GM12878 (cell line): ENCODE data around the gene TPI1. TPM values are rescaled to one million over a fixed set of nuclear protein-coding genes. Genes with fewer than 3 reads are reported as not detected.

Experiments
- ATAC-seq: fragments of 200-7000 bp; cut with Tn5 transposase; 3 replicates; pipeline ENCODE4 v1.9.1; 2020; ENCODE audit warnings: mild to moderate bottlenecking, moderate library complexity
- BruUV-seq: library from RNA; stranded (reverse); fragments of 400-500 nt; replicated peaks from 2 replicates; lab custom pipeline; 2021; lab: Mats Ljungman, UMichigan
- CTCF ChIA-PET: fragments of 300-600 bp; sonication (Branson Sonifier 250); formaldehyde crosslinking; extraction: SDS; loops from one replicate; lab custom pipeline; 2021; ENCODE audit warnings: inconsistent platforms; lab: Yijun Ruan, JAX
- POLR2A ChIA-PET: fragments of 350-600 bp; formaldehyde crosslinking; extraction: SDS; loops from one replicate; lab custom pipeline; 2021; ENCODE audit warnings: inconsistent platforms; lab: Charles Lee
- RAD21 ChIA-PET: fragments of 300-600 bp; sonication (Branson Sonifier 250); formaldehyde crosslinking; loops from one replicate; lab custom pipeline; 2023; ENCODE audit warnings: antibody characterized with exemption; ENCODE audit not compliant: unreplicated experiment; lab: Charles Lee
- SMC1A ChIA-PET: fragments of 300-600 bp; sonication (Branson Sonifier 250); formaldehyde crosslinking; loops from one replicate; lab custom pipeline; 2023; ENCODE audit not compliant: unreplicated experiment, uncharacterized antibody; lab: Charles Lee
- DNase-seq: peaks from one replicate; pipeline ENCODE4 v3.0.0-alpha.2; 2011; ENCODE audit warnings: low read depth, low spot score
- FAIRE-seq: peaks from 3 replicates; lab custom pipeline; 2011; peaks lifted over from hg19 to GRCh38; lab: Jason Lieb, UNC
- H2AFZ ChIP-seq: 2 replicates; pipeline ENCODE4 v1.6.0; 2011; ENCODE audit warnings: low read depth, low read length, control low read depth; ENCODE audit not compliant: control insufficient read depth
- H3K27ac ChIP-seq: 2 replicates; pipeline ENCODE4 v1.5.1; 2011; ENCODE audit warnings: control low read depth; ENCODE audit not compliant: control insufficient read depth, insufficient read depth
- H3K27me3 ChIP-seq, 2 experiments: replicated peaks in 1 of 2; 2 replicates each; pipeline versions ENCODE4 v1.6.0 to v1.6.1; 2011; ENCODE audit warnings: low read length in 1 of 2; ENCODE audit not compliant: control insufficient read depth in 2 of 2, insufficient read depth in 2 of 2
- H3K36me3 ChIP-seq, 2 experiments: 2 replicates each; pipeline ENCODE4 v1.5.1; 2011; ENCODE audit warnings: low read length in 1 of 2; ENCODE audit not compliant: control insufficient read depth in 2 of 2, insufficient read depth in 2 of 2
- H3K4me1 ChIP-seq: 2 replicates; pipeline ENCODE4 v1.6.1; 2011; ENCODE audit warnings: mild to moderate bottlenecking, low read length, moderate library complexity, mixed read lengths; ENCODE audit not compliant: control insufficient read depth, insufficient read depth
- H3K4me2 ChIP-seq: 2 replicates; pipeline ENCODE4 v1.6.0; 2011; ENCODE audit warnings: control low read depth; ENCODE audit not compliant: control insufficient read depth, insufficient read depth
- H3K4me3 ChIP-seq: fragments of 200-600 bp; sonication (generic); 2 replicates; pipeline ENCODE4 v1.5.1; 2016
- H3K79me2 ChIP-seq: 2 replicates; pipeline ENCODE4 v1.6.0; 2011; ENCODE audit warnings: low read length; ENCODE audit not compliant: control insufficient read depth, insufficient read depth
- H3K9ac ChIP-seq: 2 replicates; pipeline ENCODE4 v1.8.0; 2011; ENCODE audit warnings: low read length, control low read depth, mixed read lengths; ENCODE audit not compliant: control insufficient read depth, insufficient read depth
- H3K9me3 ChIP-seq: replicated peaks from 3 replicates; pipeline ENCODE4 v1.5.1; 2011; ENCODE audit warnings: mild to moderate bottlenecking, low read length; ENCODE audit not compliant: control insufficient read depth, insufficient read depth
- H4K20me1 ChIP-seq: 2 replicates; pipeline ENCODE4 v1.6.0; 2011; ENCODE audit not compliant: control insufficient read depth, insufficient read depth
- BACH1 ChIP-seq: fragments of 450-650 bp; IDR thresholded peaks from 2 replicates; pipeline ENCODE4 v1.6.1; 2017; ENCODE audit warnings: mild to moderate bottlenecking, borderline replicate concordance
- CEBPB ChIP-seq, 2 experiments: fragments of 150-350 bp in 1 of 2; IDR thresholded peaks; 2 replicates each; pipeline ENCODE4 v1.6.1; 2012 to 2014; ENCODE audit warnings: low read depth in 2 of 2, low read length in 2 of 2, borderline replicate concordance in 1 of 2, inconsistent platforms in 1 of 2
- CHD1 ChIP-seq: IDR thresholded peaks from 2 replicates; pipeline ENCODE4 v1.6.1; 2012; ENCODE audit warnings: low read depth, low read length, improper control_type of control experiment
- CHD2 ChIP-seq: IDR thresholded peaks from 2 replicates; pipeline ENCODE4 v1.6.1; 2011; ENCODE audit warnings: low read depth, low read length, improper control_type of control experiment, borderline replicate concordance
- EP300 ChIP-seq, 2 experiments: fragments of 150-350 bp in 1 of 2; IDR thresholded peaks; 2 replicates each; pipeline ENCODE4 v1.6.1; 2011 to 2012; ENCODE audit warnings: low read depth in 2 of 2, low read length in 2 of 2, borderline replicate concordance in 1 of 2, improper control_type of control experiment in 1 of 2, inconsistent platforms in 1 of 2; ENCODE audit not compliant: control insufficient read depth in 1 of 2
- ESRRA ChIP-seq: IDR thresholded peaks from 2 replicates; pipeline ENCODE4 v1.6.1; 2012; ENCODE audit warnings: mild to moderate bottlenecking, low read length, improper control_type of control experiment
- ETV6 ChIP-seq, 2 experiments: fragments of 450-650 bp in 1 of 2; IDR thresholded peaks in 1 of 2; conservative IDR thresholded peaks in 1 of 2; 2 replicates each; pipeline ENCODE4 v1.6.1; 2014; ENCODE audit warnings: antibody characterized with exemption in 1 of 2, borderline replicate concordance in 1 of 2, low read depth in 1 of 2, mild to moderate bottlenecking in 1 of 2, moderate library complexity in 1 of 2
- JUND ChIP-seq: IDR thresholded peaks from 2 replicates; pipeline ENCODE4 v1.6.1; 2012; ENCODE audit warnings: low read depth, mild to moderate bottlenecking, low read length, improper control_type of control experiment, moderate library complexity
- KDM1A ChIP-seq: fragments of 200-600 bp; sonication (generic); IDR thresholded peaks from 2 replicates; pipeline ENCODE4 v1.6.1; 2016; ENCODE audit warnings: borderline replicate concordance
- NR2C1 ChIP-seq: fragments of 450-650 bp; IDR thresholded peaks from 2 replicates; pipeline ENCODE4 v1.6.1; 2017; ENCODE audit warnings: antibody characterized with exemption, mild to moderate bottlenecking, moderate library complexity
- PAX5 ChIP-seq: IDR thresholded peaks from 2 replicates; pipeline ENCODE4 v1.6.1; 2011; ENCODE audit warnings: low read depth, low read length, borderline replicate concordance
- RFX5 ChIP-seq: IDR thresholded peaks from 2 replicates; pipeline ENCODE4 v1.6.1; 2011; ENCODE audit warnings: low read depth, low read length, improper control_type of control experiment
- TBL1XR1 ChIP-seq: IDR thresholded peaks from 2 replicates; pipeline ENCODE4 v1.6.1; 2012; ENCODE audit warnings: low read depth, low read length, improper control_type of control experiment
- YY1 ChIP-seq: IDR thresholded peaks from 2 replicates; pipeline ENCODE4 v1.6.1; 2011; ENCODE audit warnings: low read depth, mild to moderate bottlenecking, low read length
- ZNF24 ChIP-seq: fragments of 450-650 bp; IDR thresholded peaks from 2 replicates; pipeline ENCODE4 v1.6.1; 2017; ENCODE audit warnings: antibody characterized with exemption, mild to moderate bottlenecking
- WGBS: methylation state at CpG from one replicate; pipeline ENCODE4 v1.1.6; 2016; ENCODE audit warnings: low lambda C conversion rate; ENCODE audit not compliant: insufficient replicate concordance, insufficient coverage; ENCODE audit errors: missing lambda C conversion rate; 5-methylcytosine and 5-hydroxymethylcytosine counted together
- in situ Hi-C: fragments of 300-500 bp; cut with MboI; formaldehyde crosslinking; loops from 9 replicates; pipeline ENCODE4 v1.14.3; 2018; ENCODE audit warnings: mixed read lengths
- intact Hi-C: fragments of 100-400 bp; cut with micrococcal nuclease; formaldehyde crosslinking; loops from one replicate; pipeline ENCODE4 v1.14.2; 2022; ENCODE audit not compliant: unreplicated experiment
- polyA plus RNA-seq, 11 experiments: library from polyadenylated mRNA; depleted of rRNA in 4 of 11; unstranded in 6 of 11; stranded (reverse) in 5 of 11; fragments of >200 nt; fragmentation: Nextera tagmentation in 4 of 11; fragmentation: Illumina TruSeq in 1 of 11; extraction: Ambion mirVana in 4 of 11; extraction: Trizol in 1 of 11; gene quantifications; 1 replicate in 1 of 11; 2 replicates in 10 of 11; pipeline versions ENCODE4 v1.2.1 to v1.2.3, GENCODE V29; 2011 to 2016; ENCODE audit warnings: inconsistent platforms in 2 of 11, missing spikeins in 2 of 11, low read depth in 1 of 11
- total RNA-seq, 4 experiments: library from RNA; depleted of rRNA in 3 of 4; stranded (reverse); fragments of >200 nt in 3 of 4; fragmentation: Illumina TruSeq in 1 of 4; extraction: Trizol in 1 of 4; gene quantifications; 2 replicates each; pipeline versions ENCODE4 v1.2.1 to v1.2.3, GENCODE V29; 2013 to 2021
- TF ChIP-seq, protein P1 (sequence below): IDR thresholded peaks from 2 replicates; pipeline ENCODE4 v1.6.1; 2011; ENCODE audit warnings: low read depth, low read length, improper control_type of control experiment, borderline replicate concordance
- TF ChIP-seq, protein P2 (sequence below): fragments of 450-650 bp; IDR thresholded peaks from 2 replicates; pipeline ENCODE4 v1.6.1; 2017; ENCODE audit warnings: mild to moderate bottlenecking, moderate library complexity

Gene TPI1
- total and polyA plus RNA-seq, 10 of the 15 experiments (the other 5 are each of a cell fraction or from before 2014, with no cell fraction given): 916 to 7,349 (median 1,677) TPM

- H2AFZ ChIP-seq: no peak overlapping the region
- peaks cover 27 to 33% of the 10 kb centered on the region in 2 experiments for H3K27me3 ChIP-seq
- H4K20me1 ChIP-seq: no peaks in the 10 kb centered on the region
- peaks cover 4% of the 10 kb centered on the region for H3K4me1 ChIP-seq
- TF ChIP-seq RFX5 (no peak), BACH1 (no peak), JUND (no peak), CEBPB (IDR thresholded peaks at IDR 0.05; ENCODE audit: borderline replicate concordance in 1 of 2, low read depth in 2 of 2, low read length in 2 of 2) (no peak), TBL1XR1 (no peak), CHD2 (no peak), NR2C1 (no peak), PAX5 (no peak), CHD1 (no peak), YY1 (no peak), ESRRA (no peak), ETV6 (conservative IDR thresholded peaks at IDR 0.05 in 1 of 2, IDR thresholded peaks at IDR 0.05 in 1 of 2; ENCODE audit: borderline replicate concordance in 1 of 2, low read depth in 1 of 2) (no peak), ZNF24 (no peak), EP300 (IDR thresholded peaks at IDR 0.05; ENCODE audit: borderline replicate concordance in 1 of 2, control insufficient read depth in 1 of 2, low read depth in 2 of 2, low read length in 2 of 2) (no peak), KDM1A (no peak)
- TF ChIP-seq, protein P1, sequence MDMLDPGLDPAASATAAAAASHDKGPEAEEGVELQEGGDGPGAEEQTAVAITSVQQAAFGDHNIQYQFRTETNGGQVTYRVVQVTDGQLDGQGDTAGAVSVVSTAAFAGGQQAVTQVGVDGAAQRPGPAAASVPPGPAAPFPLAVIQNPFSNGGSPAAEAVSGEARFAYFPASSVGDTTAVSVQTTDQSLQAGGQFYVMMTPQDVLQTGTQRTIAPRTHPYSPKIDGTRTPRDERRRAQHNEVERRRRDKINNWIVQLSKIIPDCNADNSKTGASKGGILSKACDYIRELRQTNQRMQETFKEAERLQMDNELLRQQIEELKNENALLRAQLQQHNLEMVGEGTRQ: no peak
- TF ChIP-seq, protein P2, sequence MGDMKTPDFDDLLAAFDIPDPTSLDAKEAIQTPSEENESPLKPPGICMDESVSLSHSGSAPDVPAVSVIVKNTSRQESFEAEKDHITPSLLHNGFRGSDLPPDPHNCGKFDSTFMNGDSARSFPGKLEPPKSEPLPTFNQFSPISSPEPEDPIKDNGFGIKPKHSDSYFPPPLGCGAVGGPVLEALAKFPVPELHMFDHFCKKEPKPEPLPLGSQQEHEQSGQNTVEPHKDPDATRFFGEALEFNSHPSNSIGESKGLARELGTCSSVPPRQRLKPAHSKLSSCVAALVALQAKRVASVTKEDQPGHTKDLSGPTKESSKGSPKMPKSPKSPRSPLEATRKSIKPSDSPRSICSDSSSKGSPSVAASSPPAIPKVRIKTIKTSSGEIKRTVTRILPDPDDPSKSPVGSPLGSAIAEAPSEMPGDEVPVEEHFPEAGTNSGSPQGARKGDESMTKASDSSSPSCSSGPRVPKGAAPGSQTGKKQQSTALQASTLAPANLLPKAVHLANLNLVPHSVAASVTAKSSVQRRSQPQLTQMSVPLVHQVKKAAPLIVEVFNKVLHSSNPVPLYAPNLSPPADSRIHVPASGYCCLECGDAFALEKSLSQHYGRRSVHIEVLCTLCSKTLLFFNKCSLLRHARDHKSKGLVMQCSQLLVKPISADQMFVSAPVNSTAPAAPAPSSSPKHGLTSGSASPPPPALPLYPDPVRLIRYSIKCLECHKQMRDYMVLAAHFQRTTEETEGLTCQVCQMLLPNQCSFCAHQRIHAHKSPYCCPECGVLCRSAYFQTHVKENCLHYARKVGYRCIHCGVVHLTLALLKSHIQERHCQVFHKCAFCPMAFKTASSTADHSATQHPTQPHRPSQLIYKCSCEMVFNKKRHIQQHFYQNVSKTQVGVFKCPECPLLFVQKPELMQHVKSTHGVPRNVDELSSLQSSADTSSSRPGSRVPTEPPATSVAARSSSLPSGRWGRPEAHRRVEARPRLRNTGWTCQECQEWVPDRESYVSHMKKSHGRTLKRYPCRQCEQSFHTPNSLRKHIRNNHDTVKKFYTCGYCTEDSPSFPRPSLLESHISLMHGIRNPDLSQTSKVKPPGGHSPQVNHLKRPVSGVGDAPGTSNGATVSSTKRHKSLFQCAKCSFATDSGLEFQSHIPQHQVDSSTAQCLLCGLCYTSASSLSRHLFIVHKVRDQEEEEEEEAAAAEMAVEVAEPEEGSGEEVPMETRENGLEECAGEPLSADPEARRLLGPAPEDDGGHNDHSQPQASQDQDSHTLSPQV: no peak
- RAD21 ChIA-PET: interaction anchor here (1.3 to 4.2 kb wide), 4 partner anchors 33 to 72 kb away, joined by 4 to 25 read pairs (median 6); partner anchors contain the start of genes MLF2 and PTMS
- 48% methylated on average over 12 of the region's 12 CpGs for WGBS
- in situ Hi-C loops (loop anchor here (5.0 kb wide), 1 partner anchor 73 kb away; the partner anchor contains the start of gene MLF2), intact Hi-C loops (loop anchor here (1.0 to 5.0 kb wide), 3 partner anchors 72 to 208 kb away; partner anchors contain the start of gene MLF2)
- no peak overlapping the region for H3K9ac ChIP-seq
- H3K4me3 ChIP-seq: no peak overlapping the region
- BruUV-seq: no TSS peak
- H3K9me3 ChIP-seq: no peaks in the 10 kb centered on the region
- POLR2A ChIA-PET: interaction anchor here (0.9 kb wide), 1 partner anchor 10 kb away, joined by 3 read pairs; no protein-coding TSS in a partner anchor
- H3K79me2 ChIP-seq: no peaks in the 10 kb centered on the region
- H3K27ac ChIP-seq: no peak overlapping the region
- H3K36me3 ChIP-seq: no peaks in the 10 kb centered on the region
- CTCF ChIA-PET: interaction anchor here (0.7 to 5.1 kb wide), 20 partner anchors 9 to 266 kb away, joined by 3 to 71 read pairs (median 4); partner anchors contain the start of genes COPS7A, MLF2 and USP5
- FAIRE-seq (no peak), ATAC-seq (no peak), DNase-seq (no peak)
- H3K4me2 ChIP-seq: no peak overlapping the region
- SMC1A ChIA-PET: interaction anchor here (0.7 to 4.8 kb wide), 6 partner anchors 10 to 101 kb away, joined by 3 to 23 read pairs (median 6); partner anchors contain the start of genes CDCA3, COPS7A, MLF2 and USP5
These were observed 42.4 kb upstream of the TPI1 start for GRCh38 chr12:6824901-6825381.
